ENCODE measurements around the gene SORCS1.

- TF ChIP-seq CTCF (IDR thresholded peaks at IDR 0.05; ENCODE audit: low read length) (no peak), EZH2 (IDR thresholded peaks at IDR 0.05; ENCODE audit: borderline replicate concordance, low read length) (no peak)
Measured at GRCh38 chr10:106802949-106803348, 361.6 kb downstream of the SORCS1 start.
